Heart right ventricle (tissue), 16 donors: ENCODE results near the gene PEX26. TPM values are rescaled to one million over a fixed set of nuclear protein-coding genes. Genes with fewer than 3 reads are reported as not detected.

ENCODE experiments used
- ATAC-seq, 8 donors: fragments of 200-7000 bp; cut with Tn5 transposase; one replicate each; pipeline ENCODE4 v1.9.1; 2020; ENCODE audit warnings: mild to moderate bottlenecking in 8 of 8, moderate library complexity in 8 of 8, moderate number of reproducible peaks in 1 of 8
- DNase-seq, 2 donors: peaks; one replicate each; pipeline ENCODE4 v3.0.0-alpha.2; 2020
- H3K27ac ChIP-seq, 10 donors: fragments of 200-600 bp; sonication (generic) in 2 of 10; one replicate each; pipeline versions ENCODE4 v1.5.0 to v1.8.0; 2020 to 2022; ENCODE audit warnings: mild to moderate bottlenecking in 3 of 10
- H3K27me3 ChIP-seq, 7 donors: fragments of 200-600 bp; one replicate each; pipeline ENCODE4 v1.8.0; 2021 to 2022; ENCODE audit warnings: mild to moderate bottlenecking in 2 of 7
- H3K36me3 ChIP-seq, 9 donors: fragments of 200-600 bp; sonication (generic) in 1 of 9; one replicate each; pipeline versions ENCODE4 v1.5.0 to v1.8.0; 2020 to 2022; ENCODE audit warnings: mild to moderate bottlenecking in 2 of 9
- H3K4me1 ChIP-seq, 9 donors: fragments of 200-600 bp; sonication (generic) in 1 of 9; one replicate each; pipeline versions ENCODE4 v1.5.0 to v1.8.0; 2020 to 2022; ENCODE audit warnings: mild to moderate bottlenecking in 4 of 9
- H3K4me3 ChIP-seq, 10 donors: fragments of 200-600 bp; sonication (generic) in 2 of 10; one replicate each; pipeline versions ENCODE4 v1.5.0 to v1.8.0; 2020 to 2022; ENCODE audit warnings: mild to moderate bottlenecking in 7 of 10, moderate library complexity in 2 of 10
- H3K9me3 ChIP-seq, 11 donors: fragments of 200-600 bp in 10 of 11; sonication (generic) in 2 of 11; one replicate each; pipeline versions ENCODE4 v1.5.0 to v1.8.0; 2013 to 2022; ENCODE audit warnings: mild to moderate bottlenecking in 2 of 11, control low read depth in 1 of 11, moderate library complexity in 1 of 11
- CTCF ChIP-seq, 9 donors: fragments of 200-600 bp; sonication (generic) in 2 of 9; IDR thresholded peaks; one replicate each; pipeline versions ENCODE4 v1.5.0 to v1.8.0; 2021 to 2022; ENCODE audit warnings: antibody characterized with exemption in 9 of 9, mild to moderate bottlenecking in 5 of 9, moderate library complexity in 1 of 9
- WGBS, 2 donors: extraction: QIAGEN DNeasy Blood & Tissue Kit; methylation state at CpG; one replicate each; pipeline ENCODE4 v1.1.7; 2013; ENCODE audit warnings: inconsistent platforms in 1 of 2; 5-methylcytosine and 5-hydroxymethylcytosine counted together
- intact Hi-C, 10 donors: fragments of 100-400 bp; cut with DNase I; formaldehyde crosslinking; loops; one replicate each; pipeline versions ENCODE4 v1.11.1 to v1.14.2; 2022
- polyA plus RNA-seq, 2 donors: library from polyadenylated mRNA; stranded (reverse); fragments of 200-250 nt; gene quantifications; one replicate each; pipeline ENCODE4 v1.2.3, GENCODE V29; 2013
- total RNA-seq, 10 donors: library from RNA; stranded (reverse); fragmentation: NEBNext Ultra II Directional in 3 of 10; extraction: Animal tissue kit (Norgen Biotek cat#: 25700) in 3 of 10; gene quantifications; one replicate each; pipeline versions ENCODE4 v1.2.1 to v1.2.4, GENCODE V29; 2021 to 2023
- donor health status: Arrhythmogenic right ventricular cardiomyopathy.
- donor health status: ischemic (EF 13 %, LVEDD 7.1; RV severe dilation, severe dysfunction).
- donor health status: healthy with polysubstance abuse.
- donor health status: DM: no; HTN: yes; CAD: no.
- donor health status: DM: no; HTN: no; CAD: no.
- donor health status: ischemic (EF 25% LVEDD 6.9; RV normal size, moderate dysfunction).
- donor health status: ischemic (EF 25% LVEDD 5.7; RV mildly dilated, moderate dysfunction).
- donor health status: healthy.
- donor health status: DM: yes; HTN: yes; CAD: no.
- donor health status: Ischemic cardiomyopathy.
- donor health status: ischemic (EF 35%, LVEDD 5.7; RV mildly dilated, moderate dysfunction).
- donor health status: nonischemic (EF 11% LVEDD 7.7; RV severe dilation, severe dysfunction).
- donor health status: DM: yes; HTN: yes; CAD: no.
- donor health status: PGD.
- donor health status: ischemic (EF 29% LVEDD 5.4; RV normal size, mild dysfunction).
- donor health status: nonischemic (EF 23%, LVEDD 6.1; RV moderate dilation, normal function).

The PEX26 gene
- total and polyA plus RNA-seq, 12 donors, result 8.3 to 27.1 (median 20.2) TPM

GRCh38 chr22:18055619-18056160 lies 22.1 kb upstream of the PEX26 start:
- intact Hi-C loops, result no loop called here
- ATAC-seq, result peak in 1 of 8 donors; percentile 7
- no peak overlapping the region for H3K4me3 ChIP-seq
- H3K9me3 ChIP-seq, result no peaks in the 10 kb centered on the region
- no peak for DNase-seq
- H3K27me3 ChIP-seq, result no peaks in the 10 kb centered on the region
- no peaks in the 10 kb centered on the region for H3K36me3 ChIP-seq
- 77 to 78% methylated on average over 7 of the region's 7 CpGs for WGBS, 2 donors
- H3K4me1 ChIP-seq, result peaks cover 9 to 37% (median 20%) of the 10 kb centered on the region in 9 donors
- H3K27ac ChIP-seq, result peak overlapping the region in 7 of 10 donors; percentile 0 to 53 (median 22)
- TF ChIP-seq CTCF (IDR thresholded peaks at IDR 0.05), result no peak

DNA sequence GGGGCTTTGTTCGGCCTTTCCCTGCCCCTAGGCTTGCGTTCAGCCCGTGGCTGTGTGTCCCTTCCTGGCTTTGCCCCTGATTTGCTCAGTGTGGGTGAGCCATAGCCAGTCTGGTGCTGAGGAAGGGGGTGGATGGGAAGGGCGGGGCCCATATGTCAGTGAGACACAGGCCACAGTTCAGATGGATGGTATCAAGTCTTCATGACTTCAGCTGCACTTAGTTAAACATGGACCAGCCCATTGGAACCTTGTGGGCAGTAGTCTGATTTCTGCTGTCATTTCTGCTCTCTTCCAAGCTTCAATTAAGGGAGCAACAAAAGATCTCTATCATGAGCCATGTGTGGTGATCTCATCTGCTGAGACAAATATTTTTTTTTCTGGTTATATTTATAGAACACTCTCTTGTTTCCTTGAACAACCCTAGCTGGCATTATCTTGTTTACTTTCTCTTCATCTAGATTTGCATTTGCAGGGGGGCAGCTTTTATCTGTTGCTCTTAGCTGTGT lies 21.6 kb upstream of the PEX26 start:
- no peak overlapping the region for H3K4me3 ChIP-seq
- ATAC-seq (peak in 7 of 8 donors; percentile 28 to 58 (median 50)), DNase-seq (no peak)
- no peaks in the 10 kb centered on the region for H3K27me3 ChIP-seq
- H3K36me3 ChIP-seq, result no peaks in the 10 kb centered on the region
- peaks cover 9 to 43% (median 20%) of the 10 kb centered on the region in 9 donors for H3K4me1 ChIP-seq
- 67 to 77% methylated on average over 4 of the region's 4 CpGs for WGBS, 2 donors
- H3K9me3 ChIP-seq, result no peaks in the 10 kb centered on the region
- H3K27ac ChIP-seq, result peak overlapping the region in 7 of 10 donors; percentile 0 to 53 (median 22)
- intact Hi-C loops, result no loop called here
- no peak for TF ChIP-seq CTCF (IDR thresholded peaks at IDR 0.05)

GRCh38 chr22:18056807-18057474 lies 20.8 kb upstream of the PEX26 start:
- 86% methylated on average over 10 of the region's 10 CpGs for WGBS, 2 donors
- H3K27me3 ChIP-seq, result no peaks in the 10 kb centered on the region
- no peak for TF ChIP-seq CTCF (IDR thresholded peaks at IDR 0.05)
- intact Hi-C loops, result no loop called here
- no peak overlapping the region for H3K4me3 ChIP-seq
- H3K9me3 ChIP-seq, result no peaks in the 10 kb centered on the region
- ATAC-seq, result peak in 1 of 8 donors; percentile 12
- peak overlapping the region in 5 of 10 donors; percentile 0 to 53 (median 12) for H3K27ac ChIP-seq
- H3K36me3 ChIP-seq, result no peaks in the 10 kb centered on the region
- DNase-seq, result no peak
- peaks cover 9 to 49% (median 20%) of the 10 kb centered on the region in 9 donors for H3K4me1 ChIP-seq

DNA sequence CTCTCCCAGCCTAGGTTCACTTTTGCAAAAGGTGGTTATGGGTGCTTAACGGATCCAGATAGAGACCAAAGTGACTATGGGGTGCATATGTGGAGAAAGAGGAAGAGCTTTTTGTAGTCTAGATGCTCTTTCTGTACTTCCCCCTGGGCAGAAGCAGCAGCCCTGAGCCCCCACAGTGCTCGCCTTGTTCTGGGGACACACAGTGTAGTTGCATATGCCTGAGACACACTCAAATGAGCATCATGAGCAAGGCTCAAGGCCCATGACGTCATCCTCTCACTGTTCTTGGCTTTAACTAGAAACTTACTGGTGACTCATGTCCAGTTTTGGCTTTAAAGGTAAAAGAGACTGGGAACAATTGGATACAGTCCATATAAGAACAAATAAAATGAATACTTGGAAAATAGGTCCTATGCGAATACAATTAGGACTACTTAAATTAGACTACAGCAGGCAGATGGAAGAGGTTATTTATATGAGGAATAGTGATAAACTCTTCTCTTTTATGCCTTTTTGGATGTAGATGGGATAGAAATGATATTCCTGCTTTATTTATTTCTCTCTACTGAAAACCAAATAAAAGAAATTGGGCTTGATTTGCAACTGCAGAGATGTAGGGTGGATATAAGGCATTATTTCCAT lies 20.1 kb upstream of the PEX26 start:
- peaks cover 9 to 49% (median 20%) of the 10 kb centered on the region in 9 donors for H3K4me1 ChIP-seq
- no peak for TF ChIP-seq CTCF (IDR thresholded peaks at IDR 0.05)
- DNase-seq (peak in 1 of 2 donors; percentile 76), ATAC-seq (peak; percentile 36 to 86 (median 81))
- peak overlapping the region in 3 of 10 donors; percentile 0 to 53 (median 2) for H3K27ac ChIP-seq
- 62 to 69% methylated on average over 4 of the region's 4 CpGs for WGBS, 2 donors
- H3K4me3 ChIP-seq, result no peak overlapping the region
- intact Hi-C loops, result no loop called here
- no peaks in the 10 kb centered on the region for H3K27me3 ChIP-seq
- no peaks in the 10 kb centered on the region for H3K9me3 ChIP-seq
- no peaks in the 10 kb centered on the region for H3K36me3 ChIP-seq
